ENCODE measurements around the gene DLG2. TPM values are rescaled to one million over a fixed set of nuclear protein-coding genes. Genes with fewer than 3 reads are reported as not detected.

Gene DLG2
- total and polyA plus RNA-seq, 2 of the 8 experiments (the other 6 are each of a cell fraction or from before 2014, with no cell fraction given), result 1.7 to 14.3 TPM

GRCh38 chr11:84022201-84022600, 1604.9 kb downstream of the DLG2 start:
- no peak overlapping the region for H2BK120ac ChIP-seq (replicated peaks; ENCODE audit: low read depth, low read length)
- H2BK12ac ChIP-seq (ENCODE audit: low read depth, low read length), result no peak overlapping the region
- CTCF ChIA-PET (ENCODE audit: partially characterized antibody), result interaction anchor here (0.9 to 1.1 kb wide), 2 partner anchors 124 to 173 kb away, joined by 3 read pairs; no protein-coding TSS in a partner anchor
- peak; percentile 32 for FAIRE-seq
- H2BK20ac ChIP-seq (ENCODE audit: low read length), result 0 out of 2 replicates have a peak overlapping the region, but pooled peaks have one; percentile 41
- H2AK5ac ChIP-seq (ENCODE audit: low read depth, low read length), result no peak overlapping the region
- 68% methylated on average over 1 of the region's 1 CpG; no CpG with 5 or more reads in 1 of the 2 experiments for WGBS, 2 experiments (ENCODE audit: extremely low coverage in 1 of 2, insufficient coverage in 1 of 2, insufficient read length in 1 of 2, insufficient replicate concordance in 2 of 2, low coverage in 1 of 2, low lambda C conversion rate in 2 of 2, missing lambda C conversion rate in 1 of 2)
- H2BK15ac ChIP-seq (ENCODE audit: low read length), result no peak overlapping the region
- H3K27me3 ChIP-seq (replicated peaks in 1 of 4; ENCODE audit: control insufficient read depth in 3 of 4, extremely low read depth in 1 of 4, insufficient read depth in 3 of 4, low read length in 3 of 4), result no peaks in the 10 kb centered on the region
- H3K36me3 ChIP-seq (ENCODE audit: control insufficient read depth in 2 of 4, insufficient read depth in 4 of 4, low read length in 3 of 4), result no peaks in the 10 kb centered on the region
- POLR2A ChIA-PET (ENCODE audit: partially characterized antibody), result no interaction called here
- H3K9ac ChIP-seq (replicated peaks in 1 of 4; ENCODE audit: extremely low read depth in 1 of 4, low read depth in 3 of 4, low read length in 3 of 4), result no peak overlapping the region
- DNase-seq (ENCODE audit: low read depth in 1 of 2, low spot score in 2 of 2), result no peak
- H3K79me2 ChIP-seq (ENCODE audit: control insufficient read depth in 1 of 2, insufficient read depth in 2 of 2, low read length in 2 of 2), result no peaks in the 10 kb centered on the region
- H3K4ac ChIP-seq (replicated peaks; ENCODE audit: insufficient read length, low read depth, low read length), result no peak overlapping the region
- no peak overlapping the region for H4K5ac ChIP-seq (ENCODE audit: insufficient read length, low read depth, low read length)
- H3K4me3 ChIP-seq (ENCODE audit: extremely low read depth in 1 of 4, insufficient read depth in 2 of 4, low read depth in 3 of 4, low read length in 4 of 4), result peak overlapping the region in 1 of 4 experiments; percentile 20; a peak in 2 of 8 replicates
- peak overlapping the region; percentile 29 to 50 for H3K4me2 ChIP-seq (ENCODE audit: insufficient read depth in 1 of 2, low read depth in 2 of 2, low read length in 2 of 2)
- no peaks in the 10 kb centered on the region for H3K9me3 ChIP-seq (ENCODE audit: insufficient read depth in 2 of 2, low read depth in 1 of 2, low read length in 1 of 2)
- no peaks in the 10 kb centered on the region for H3K79me1 ChIP-seq (ENCODE audit: low read depth, low read length)
- H3K14ac ChIP-seq (ENCODE audit: insufficient read length), result no peak overlapping the region
- peaks cover 0 to 3% (median 1%) of the 10 kb centered on the region in 4 experiments; a peak in 2 of 7 replicates for H3K4me1 ChIP-seq (replicated peaks in 1 of 4; ENCODE audit: control insufficient read depth in 3 of 4, insufficient read depth in 4 of 4, low read length in 3 of 4)
- no peaks in the 10 kb centered on the region for H4K20me1 ChIP-seq (replicated peaks in 1 of 2; ENCODE audit: control insufficient read depth in 1 of 2, insufficient read depth in 2 of 2, low read length in 2 of 2)
- H3K23me2 ChIP-seq (ENCODE audit: low read depth, low read length), result no peaks in the 10 kb centered on the region
- H3K56ac ChIP-seq (replicated peaks; ENCODE audit: insufficient read length, low read depth, low read length), result no peak overlapping the region
- H3K27ac ChIP-seq (ENCODE audit: low read depth, low read length), result no peak overlapping the region; the same call in 1 of the 2 replicates
- no peak overlapping the region for H4K91ac ChIP-seq (replicated peaks; ENCODE audit: insufficient read length, low read length)
- no peak overlapping the region for H4K8ac ChIP-seq (ENCODE audit: extremely low read depth, insufficient read depth, low read length)
- H3K18ac ChIP-seq (ENCODE audit: extremely low read depth, low read length), result no peak overlapping the region
- H3K23ac ChIP-seq (ENCODE audit: insufficient read length), result no peak overlapping the region
- H2AFZ ChIP-seq (ENCODE audit: low read length), result no peak overlapping the region
- H2BK5ac ChIP-seq (ENCODE audit: low read depth, low read length), result no peak overlapping the region
- TF ChIP-seq EGR1 (IDR thresholded peaks at IDR 0.05; ENCODE audit: borderline replicate concordance, low read depth, low read length) (no peak), RNF2 (IDR thresholded peaks at IDR 0.05; ENCODE audit: borderline replicate concordance, low read depth, low read length, missing control alignments, poor library complexity, severe bottlenecking) (no peak), HDAC2 (IDR thresholded peaks at IDR 0.05; ENCODE audit: borderline replicate concordance in 1 of 2, low read depth in 2 of 2, low read length in 2 of 2) (no peak), MAFK (IDR thresholded peaks at IDR 0.05; ENCODE audit: low read depth, low read length) (peak; percentile 58; the same call in 1 of the 2 replicates), ASH2L (IDR thresholded peaks at IDR 0.05; ENCODE audit: low read length) (no peak)
